ENCODE data around the gene CDK14. TPM values are rescaled to one million over a fixed set of nuclear protein-coding genes. Genes with fewer than 3 reads are reported as not detected.

CDK14 gene
- total and polyA plus RNA-seq, 10 of the 15 experiments (the other 5 are each of a cell fraction or from before 2014, with no cell fraction given): 6.5 to 61.3 (median 24.2) TPM

DNA sequence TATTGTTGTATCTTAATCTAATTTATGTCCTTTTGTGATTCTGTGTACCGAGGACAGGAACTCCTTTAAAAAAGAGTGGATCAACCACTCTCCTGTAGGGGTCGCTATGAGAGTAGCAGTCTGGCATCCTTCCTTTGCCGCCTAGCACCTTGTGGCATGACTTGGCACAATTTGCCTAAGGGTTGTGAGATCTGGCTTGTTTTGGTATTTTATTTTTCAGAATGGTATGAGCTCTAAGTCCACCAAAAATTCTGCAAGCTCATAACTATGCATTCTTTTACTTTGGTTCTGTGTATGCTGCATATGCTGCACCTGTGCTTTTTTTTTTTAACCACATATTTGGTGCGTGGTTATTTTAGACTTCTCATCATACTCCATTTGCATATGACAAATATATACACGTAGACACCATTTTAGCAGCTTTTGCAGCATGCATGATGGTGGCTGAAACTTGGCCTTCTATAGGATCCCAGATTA is 112.8 kb downstream of the CDK14 start (continued):
- peak; percentile 82 for TF ChIP-seq YY1 (IDR thresholded peaks at IDR 0.05; ENCODE audit: low read depth, low read length)
- TF ChIP-seq CREB1 (IDR thresholded peaks at IDR 0.05; ENCODE audit: low read depth): no peak; the same call in 1 of the 2 replicates
- peak in 1 of 2 experiments; percentile 22; a peak in 1 of 4 replicates for TF ChIP-seq CEBPB (IDR thresholded peaks at IDR 0.05; ENCODE audit: borderline replicate concordance in 1 of 2, low read depth in 2 of 2, low read length in 2 of 2)
- TF ChIP-seq, protein P1, sequence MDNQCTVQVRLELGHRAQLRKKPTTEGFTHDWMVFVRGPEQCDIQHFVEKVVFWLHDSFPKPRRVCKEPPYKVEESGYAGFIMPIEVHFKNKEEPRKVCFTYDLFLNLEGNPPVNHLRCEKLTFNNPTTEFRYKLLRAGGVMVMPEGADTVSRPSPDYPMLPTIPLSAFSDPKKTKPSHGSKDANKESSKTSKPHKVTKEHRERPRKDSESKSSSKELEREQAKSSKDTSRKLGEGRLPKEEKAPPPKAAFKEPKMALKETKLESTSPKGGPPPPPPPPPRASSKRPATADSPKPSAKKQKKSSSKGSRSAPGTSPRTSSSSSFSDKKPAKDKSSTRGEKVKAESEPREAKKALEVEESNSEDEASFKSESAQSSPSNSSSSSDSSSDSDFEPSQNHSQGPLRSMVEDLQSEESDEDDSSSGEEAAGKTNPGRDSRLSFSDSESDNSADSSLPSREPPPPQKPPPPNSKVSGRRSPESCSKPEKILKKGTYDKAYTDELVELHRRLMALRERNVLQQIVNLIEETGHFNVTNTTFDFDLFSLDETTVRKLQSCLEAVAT (IDR thresholded peaks at IDR 0.05): peak; percentile 57
- TF ChIP-seq, protein P2, sequence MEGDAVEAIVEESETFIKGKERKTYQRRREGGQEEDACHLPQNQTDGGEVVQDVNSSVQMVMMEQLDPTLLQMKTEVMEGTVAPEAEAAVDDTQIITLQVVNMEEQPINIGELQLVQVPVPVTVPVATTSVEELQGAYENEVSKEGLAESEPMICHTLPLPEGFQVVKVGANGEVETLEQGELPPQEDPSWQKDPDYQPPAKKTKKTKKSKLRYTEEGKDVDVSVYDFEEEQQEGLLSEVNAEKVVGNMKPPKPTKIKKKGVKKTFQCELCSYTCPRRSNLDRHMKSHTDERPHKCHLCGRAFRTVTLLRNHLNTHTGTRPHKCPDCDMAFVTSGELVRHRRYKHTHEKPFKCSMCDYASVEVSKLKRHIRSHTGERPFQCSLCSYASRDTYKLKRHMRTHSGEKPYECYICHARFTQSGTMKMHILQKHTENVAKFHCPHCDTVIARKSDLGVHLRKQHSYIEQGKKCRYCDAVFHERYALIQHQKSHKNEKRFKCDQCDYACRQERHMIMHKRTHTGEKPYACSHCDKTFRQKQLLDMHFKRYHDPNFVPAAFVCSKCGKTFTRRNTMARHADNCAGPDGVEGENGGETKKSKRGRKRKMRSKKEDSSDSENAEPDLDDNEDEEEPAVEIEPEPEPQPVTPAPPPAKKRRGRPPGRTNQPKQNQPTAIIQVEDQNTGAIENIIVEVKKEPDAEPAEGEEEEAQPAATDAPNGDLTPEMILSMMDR (IDR thresholded peaks at IDR 0.05 in 2 of 3, conservative IDR thresholded peaks at IDR 0.05 in 1 of 3; ENCODE audit: control insufficient read depth in 2 of 3, extremely low read depth in 1 of 3, insufficient read depth in 1 of 3, low read depth in 3 of 3, low read length in 3 of 3): peak; percentile 84 to 93 (median 88)
- TF ChIP-seq, protein P3, sequence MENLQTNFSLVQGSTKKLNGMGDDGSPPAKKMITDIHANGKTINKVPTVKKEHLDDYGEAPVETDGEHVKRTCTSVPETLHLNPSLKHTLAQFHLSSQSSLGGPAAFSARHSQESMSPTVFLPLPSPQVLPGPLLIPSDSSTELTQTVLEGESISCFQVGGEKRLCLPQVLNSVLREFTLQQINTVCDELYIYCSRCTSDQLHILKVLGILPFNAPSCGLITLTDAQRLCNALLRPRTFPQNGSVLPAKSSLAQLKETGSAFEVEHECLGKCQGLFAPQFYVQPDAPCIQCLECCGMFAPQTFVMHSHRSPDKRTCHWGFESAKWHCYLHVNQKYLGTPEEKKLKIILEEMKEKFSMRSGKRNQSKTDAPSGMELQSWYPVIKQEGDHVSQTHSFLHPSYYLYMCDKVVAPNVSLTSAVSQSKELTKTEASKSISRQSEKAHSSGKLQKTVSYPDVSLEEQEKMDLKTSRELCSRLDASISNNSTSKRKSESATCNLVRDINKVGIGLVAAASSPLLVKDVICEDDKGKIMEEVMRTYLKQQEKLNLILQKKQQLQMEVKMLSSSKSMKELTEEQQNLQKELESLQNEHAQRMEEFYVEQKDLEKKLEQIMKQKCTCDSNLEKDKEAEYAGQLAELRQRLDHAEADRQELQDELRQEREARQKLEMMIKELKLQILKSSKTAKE (IDR thresholded peaks at IDR 0.05; ENCODE audit: low read depth, poor library complexity, severe bottlenecking): peak; percentile 72
- TF ChIP-seq RUNX3 (IDR thresholded peaks at IDR 0.05; ENCODE audit: low read length): peak; percentile 95
- TF ChIP-seq ZNF384 (IDR thresholded peaks at IDR 0.05; ENCODE audit: borderline replicate concordance, low read depth, low read length): peak; percentile 82
- no peak for TF ChIP-seq WRNIP1 (IDR thresholded peaks at IDR 0.05; ENCODE audit: borderline replicate concordance, low read depth, low read length)
- peak; percentile 62 for TF ChIP-seq RELA (IDR thresholded peaks at IDR 0.05; ENCODE audit: borderline replicate concordance, partially characterized antibody)
- TF ChIP-seq, protein P4, sequence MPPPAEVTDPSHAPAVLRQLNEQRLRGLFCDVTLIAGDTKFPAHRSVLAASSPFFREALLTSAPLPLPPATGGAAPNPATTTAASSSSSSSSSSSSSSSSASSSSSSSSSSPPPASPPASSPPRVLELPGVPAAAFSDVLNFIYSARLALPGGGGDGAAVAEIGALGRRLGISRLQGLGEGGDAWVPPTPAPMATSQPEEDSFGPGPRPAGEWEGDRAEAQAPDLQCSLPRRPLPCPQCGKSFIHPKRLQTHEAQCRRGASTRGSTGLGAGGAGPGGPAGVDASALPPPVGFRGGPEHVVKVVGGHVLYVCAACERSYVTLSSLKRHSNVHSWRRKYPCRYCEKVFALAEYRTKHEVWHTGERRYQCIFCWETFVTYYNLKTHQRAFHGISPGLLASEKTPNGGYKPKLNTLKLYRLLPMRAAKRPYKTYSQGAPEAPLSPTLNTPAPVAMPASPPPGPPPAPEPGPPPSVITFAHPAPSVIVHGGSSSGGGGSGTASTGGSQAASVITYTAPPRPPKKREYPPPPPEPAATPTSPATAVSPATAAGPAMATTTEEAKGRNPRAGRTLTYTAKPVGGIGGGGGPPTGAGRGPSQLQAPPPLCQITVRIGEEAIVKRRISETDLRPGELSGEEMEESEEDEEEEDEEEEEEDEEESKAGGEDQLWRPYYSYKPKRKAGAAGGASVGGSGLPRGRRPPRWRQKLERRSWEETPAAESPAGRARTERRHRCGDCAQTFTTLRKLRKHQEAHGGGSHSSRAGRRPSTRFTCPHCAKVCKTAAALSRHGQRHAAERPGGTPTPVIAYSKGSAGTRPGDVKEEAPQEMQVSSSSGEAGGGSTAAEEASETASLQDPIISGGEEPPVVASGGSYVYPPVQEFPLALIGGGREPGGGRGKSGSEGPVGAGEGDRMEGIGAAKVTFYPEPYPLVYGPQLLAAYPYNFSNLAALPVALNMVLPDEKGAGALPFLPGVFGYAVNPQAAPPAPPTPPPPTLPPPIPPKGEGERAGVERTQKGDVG (CRISPR knock-in tag; IDR thresholded peaks at IDR 0.05): no peak
- TF ChIP-seq JUND (IDR thresholded peaks at IDR 0.05; ENCODE audit: low read depth, low read length): no peak
- TF ChIP-seq NBN (IDR thresholded peaks at IDR 0.05): peak; percentile 78
- 0 out of 4 replicates have a peak, but pooled peaks of 1 of the 2 experiments have one; percentile 16 for TF ChIP-seq IKZF2 (IDR thresholded peaks at IDR 0.05)
- peak; percentile 89 for TF ChIP-seq RAD21 (IDR thresholded peaks at IDR 0.05; ENCODE audit: insufficient read depth, low read depth, low read length)
- peak in 1 of 2 experiments; percentile 25; a peak in 1 of 4 replicates for TF ChIP-seq ETV6 (conservative IDR thresholded peaks at IDR 0.05 in 1 of 2, IDR thresholded peaks at IDR 0.05 in 1 of 2; ENCODE audit: borderline replicate concordance in 1 of 2, low read depth in 1 of 2)
- peak; percentile 89; the same call in 1 of the 2 replicates for TF ChIP-seq MEF2A (IDR thresholded peaks at IDR 0.05; ENCODE audit: insufficient read depth, low read depth, low read length)
- peak; percentile 49 for TF ChIP-seq NFIC (IDR thresholded peaks at IDR 0.05; ENCODE audit: low read depth, low read length)
- 0 out of 2 replicates have a peak, but pooled peaks have one; percentile 4 for TF ChIP-seq ZBED1 (IDR thresholded peaks at IDR 0.05; ENCODE audit: borderline replicate concordance)
- peak; percentile 35; the same call in 1 of the 2 replicates for TF ChIP-seq ZNF207 (IDR thresholded peaks at IDR 0.05; ENCODE audit: borderline replicate concordance)

Measured in GM12878 (cell line).